NCI-H1092 treated with DMSO at 0.1 percent for 48 hours (cell line): ENCODE data around the gene EIF3D.
A peak's percentile ranks its signal among the peaks of the same experiment; 100 is the strongest.
"Not testable (repeated sequence)": the region's sequence is repeated elsewhere in the genome, so short reads cannot be mapped to it uniquely, and the experiment has no call there.

Experiments
- DNase-seq: peaks from one replicate; lab custom pipeline; 2025; lab: John Stamatoyannopoulos, UW

Gene EIF3D

DNA sequence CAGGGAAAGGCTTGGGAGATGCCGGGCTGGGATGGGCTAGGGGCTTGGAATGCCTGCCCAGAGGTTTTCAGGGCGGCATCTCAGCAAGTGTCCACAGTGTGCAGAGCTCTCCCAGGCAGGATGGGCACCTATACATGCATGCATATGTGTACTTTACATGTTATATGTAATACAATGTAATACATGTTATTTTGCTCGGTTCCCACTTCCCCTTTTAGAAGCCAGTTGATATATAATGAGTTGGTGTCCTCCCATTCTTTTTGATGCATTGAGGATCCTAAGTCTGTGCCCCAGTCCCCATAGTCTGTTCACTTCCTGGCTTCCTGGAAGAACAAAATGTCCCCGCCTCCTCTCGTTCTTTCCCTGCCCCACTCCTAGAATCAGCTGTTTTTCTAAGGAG is 20.1 kb upstream of the EIF3D start:
- DNase-seq: no peak

DNA sequence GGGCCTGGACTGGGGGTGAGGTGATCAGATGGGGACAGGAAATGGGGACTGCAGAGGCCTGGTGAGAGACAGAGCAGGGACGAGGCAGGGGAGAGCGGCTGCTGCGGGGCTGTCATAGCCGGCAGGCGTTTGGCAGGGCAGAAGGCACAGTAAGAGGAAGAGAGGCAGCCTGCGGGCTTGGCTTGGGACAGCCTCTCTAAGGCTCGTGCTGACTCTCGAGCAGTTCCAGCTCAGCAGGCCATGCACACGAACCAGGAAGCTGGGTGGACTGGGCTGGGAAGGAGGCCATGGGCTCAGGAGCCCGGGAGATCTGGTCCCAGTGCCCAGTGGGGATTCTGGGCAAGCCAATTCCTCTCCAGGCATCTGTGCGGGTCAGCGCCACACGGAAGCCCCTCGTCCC is 19.6 kb upstream of the EIF3D start:
- DNase-seq: no peak

DNA sequence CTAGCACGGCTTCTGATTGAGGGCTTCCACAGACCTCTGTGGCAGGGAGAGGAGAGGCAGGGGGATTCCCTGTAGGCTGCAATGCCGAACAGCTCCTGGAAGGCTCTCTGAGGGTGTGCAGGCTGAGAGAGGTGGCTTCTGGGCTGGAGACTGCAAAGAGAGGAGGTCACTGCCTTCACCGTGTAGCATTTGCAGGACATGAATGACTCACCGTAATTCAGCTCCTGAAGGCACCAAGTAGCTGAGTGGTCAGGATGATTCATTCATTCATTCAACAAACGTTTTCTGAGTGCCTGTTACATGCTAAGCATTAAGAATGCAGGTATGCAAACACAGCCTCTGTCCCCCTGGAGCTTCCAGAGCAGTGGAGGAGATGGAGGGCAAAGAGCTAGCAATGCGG is 18.0 kb upstream of the EIF3D start:
- no peak for DNase-seq

DNA sequence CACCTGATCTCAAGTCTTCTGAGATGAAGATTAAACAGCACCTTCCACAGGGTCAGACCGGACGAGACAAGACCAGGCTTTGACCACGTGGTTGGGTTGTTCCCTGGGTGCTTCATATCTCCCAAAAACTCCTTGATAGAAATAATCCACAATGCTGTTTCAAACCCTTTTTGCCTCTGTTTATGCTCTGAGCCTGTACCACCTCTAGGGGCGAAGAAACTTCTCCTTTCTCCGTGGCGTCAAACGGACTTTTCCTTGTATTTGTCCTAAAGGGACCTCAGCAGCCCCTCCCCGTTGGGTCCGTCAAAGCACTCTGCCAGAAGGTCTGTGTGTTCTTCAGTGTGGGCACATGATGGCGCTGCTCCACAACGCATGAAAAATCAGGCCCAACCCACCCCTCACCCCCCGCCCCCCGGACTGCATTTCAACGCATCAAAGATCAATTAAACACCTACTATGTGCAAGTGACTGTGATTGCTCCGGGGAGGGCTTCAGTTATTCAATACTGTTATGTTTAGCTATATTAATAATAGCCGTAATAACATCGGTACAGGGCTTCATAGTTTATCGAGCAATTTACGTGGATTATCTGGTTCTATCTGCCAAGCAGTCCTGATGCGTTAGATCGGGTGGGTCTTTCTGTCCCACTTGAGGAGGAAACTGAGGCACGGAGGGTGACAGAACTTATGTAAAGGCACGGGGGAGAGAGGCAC is 17.3 kb upstream of the EIF3D start:
- DNase-seq: peak; percentile 64

DNA sequence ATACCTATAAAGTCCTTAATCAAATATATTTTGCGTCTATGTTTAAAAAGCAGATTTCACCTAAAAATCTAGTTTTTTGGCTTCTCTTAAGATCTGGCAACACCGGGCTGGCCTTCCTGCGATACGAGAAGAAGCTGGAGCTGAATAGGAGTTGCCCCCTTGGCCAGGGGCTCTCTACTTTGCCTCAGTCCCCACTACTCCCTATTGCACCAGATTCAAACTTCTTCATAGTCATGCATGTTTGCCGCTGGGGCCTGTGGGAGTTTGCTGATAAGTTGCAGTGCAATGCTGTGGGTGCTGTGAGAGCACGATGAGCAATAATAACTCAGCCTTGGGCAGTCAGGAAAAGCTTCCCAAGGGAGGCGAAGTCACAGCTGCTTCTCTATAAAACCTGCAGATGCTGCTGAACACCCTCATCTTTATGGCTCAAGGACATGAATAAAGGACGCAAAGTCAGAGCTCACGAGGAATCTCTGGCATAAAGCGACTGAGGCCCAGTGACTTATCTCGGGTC is 15.2 kb upstream of the EIF3D start:
- no peak for DNase-seq

DNA sequence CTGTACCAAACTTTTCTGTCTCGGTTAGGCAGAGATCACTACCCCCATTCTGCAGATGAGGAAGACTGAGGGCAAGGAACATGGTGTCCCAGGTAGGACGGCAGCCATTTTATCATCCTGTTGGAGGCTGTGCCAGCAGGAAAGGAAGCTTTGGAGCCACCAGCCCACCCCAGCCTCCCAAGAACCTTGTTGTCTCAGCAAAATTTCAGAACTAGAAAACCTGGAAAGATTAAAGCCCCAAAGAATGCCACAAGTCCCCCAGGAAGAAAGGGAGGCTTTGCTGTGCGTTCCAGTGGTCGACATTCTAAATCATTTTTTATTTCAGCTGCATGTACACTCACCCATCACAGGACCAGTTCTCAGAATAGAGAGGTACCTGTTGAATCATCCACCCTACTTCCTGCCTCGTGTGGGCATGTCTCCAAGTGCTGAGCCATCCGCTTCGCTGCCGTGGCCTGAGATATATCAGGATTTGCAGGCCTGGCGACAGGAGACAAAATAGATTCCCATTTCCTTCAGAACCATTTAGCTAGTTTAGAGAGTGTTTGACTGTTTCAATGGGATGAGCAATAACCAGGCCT is 13.0 kb upstream of the EIF3D start:
- DNase-seq: no peak

DNA sequence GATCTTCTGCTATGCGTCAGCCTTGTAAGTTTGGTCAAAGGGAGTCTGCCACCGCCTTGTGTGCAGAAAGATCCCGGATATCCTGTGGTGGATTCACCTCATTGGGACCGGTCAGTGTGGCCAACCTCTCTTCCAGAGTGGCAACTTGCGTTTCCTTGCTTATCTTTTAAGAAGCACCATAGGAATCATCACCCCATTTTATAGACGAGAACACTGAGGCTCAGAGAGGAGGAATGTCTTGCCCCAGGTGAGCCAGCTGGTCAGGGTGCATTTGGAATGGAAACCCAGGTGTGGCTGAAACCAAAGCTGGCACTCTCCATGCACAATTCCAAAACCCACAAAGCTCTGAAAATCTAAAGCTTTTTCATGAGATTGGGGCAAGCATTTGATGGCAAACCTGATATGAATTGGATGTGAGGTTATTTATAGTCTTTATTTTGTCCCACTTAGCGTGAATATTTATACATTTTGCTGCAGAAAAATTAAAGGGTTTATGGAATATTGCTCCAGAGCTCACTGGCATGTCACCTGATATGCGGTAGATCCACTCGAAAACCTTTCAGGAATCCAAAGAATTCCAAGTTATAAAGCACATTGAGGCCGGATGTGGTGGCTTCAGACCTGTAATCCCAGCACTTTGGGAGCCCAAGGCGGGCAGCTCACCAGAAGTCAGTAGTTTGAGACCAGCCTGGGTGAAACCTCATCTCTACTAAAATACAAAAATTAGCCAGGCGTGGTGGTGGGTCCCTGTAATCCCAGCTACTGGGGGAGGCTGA is 12.1 kb upstream of the EIF3D start:
- DNase-seq: no peak

DNA sequence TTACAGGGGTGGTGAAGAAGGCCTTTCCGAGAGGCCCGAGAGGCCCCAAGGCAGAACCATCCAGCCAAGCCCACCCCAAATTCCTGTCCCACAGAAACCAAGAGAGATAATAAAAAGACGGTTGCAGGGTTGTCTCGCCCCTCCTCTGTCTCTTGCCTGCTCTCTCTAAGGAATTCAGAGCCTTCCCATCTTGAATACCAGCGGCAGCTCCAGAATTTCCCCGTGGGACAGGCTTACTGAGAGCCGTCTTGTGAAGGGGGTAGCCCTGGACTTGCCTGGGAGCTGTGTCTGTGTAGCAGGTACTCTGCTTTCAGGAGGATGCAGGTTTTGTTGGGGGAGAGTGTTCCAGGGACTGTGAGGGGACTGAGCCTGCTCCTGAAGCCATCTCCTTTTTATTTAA is 9.6 kb upstream of the EIF3D start:
- no peak for DNase-seq

DNA sequence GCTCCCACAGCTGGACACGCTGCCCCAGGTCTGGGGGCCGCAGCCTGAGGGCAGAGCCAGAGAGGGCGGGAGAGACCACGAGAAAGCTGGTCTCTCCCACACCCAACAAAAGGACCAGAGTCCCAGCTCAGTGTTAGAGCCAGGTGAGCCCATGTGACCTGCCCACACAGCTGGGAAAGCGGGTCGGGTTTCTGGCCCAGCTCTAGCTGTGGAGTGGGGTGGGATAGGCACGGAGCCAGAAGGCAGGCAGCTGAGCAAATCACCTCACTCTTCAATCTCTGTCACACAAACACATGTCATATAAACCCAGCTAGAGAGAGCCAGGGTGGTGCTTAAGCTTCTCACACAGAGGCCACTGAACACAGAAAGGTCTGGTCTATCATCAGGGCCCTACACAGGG is 7.8 kb upstream of the EIF3D start:
- DNase-seq: peak; percentile 98

DNA sequence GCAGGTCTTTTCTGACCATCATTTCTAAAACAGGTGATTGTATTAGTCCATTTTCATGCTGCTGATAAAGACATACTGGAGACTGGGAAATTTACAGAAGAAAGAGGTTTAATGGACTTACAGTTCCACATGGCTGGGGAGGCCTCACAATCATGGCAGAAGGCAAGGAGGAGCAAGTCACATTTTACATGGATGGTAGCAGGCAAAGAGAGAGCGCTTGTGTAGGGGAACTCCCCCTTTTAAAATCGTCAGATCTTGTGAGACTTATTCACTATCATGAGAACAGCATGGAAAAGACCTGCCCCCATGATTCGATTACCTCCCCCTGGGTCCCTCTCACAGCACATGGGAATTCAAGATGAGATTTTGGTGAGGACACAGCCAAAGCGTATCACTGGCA is 4.4 kb upstream of the EIF3D start:
- DNase-seq: not testable (repeated sequence)

DNA sequence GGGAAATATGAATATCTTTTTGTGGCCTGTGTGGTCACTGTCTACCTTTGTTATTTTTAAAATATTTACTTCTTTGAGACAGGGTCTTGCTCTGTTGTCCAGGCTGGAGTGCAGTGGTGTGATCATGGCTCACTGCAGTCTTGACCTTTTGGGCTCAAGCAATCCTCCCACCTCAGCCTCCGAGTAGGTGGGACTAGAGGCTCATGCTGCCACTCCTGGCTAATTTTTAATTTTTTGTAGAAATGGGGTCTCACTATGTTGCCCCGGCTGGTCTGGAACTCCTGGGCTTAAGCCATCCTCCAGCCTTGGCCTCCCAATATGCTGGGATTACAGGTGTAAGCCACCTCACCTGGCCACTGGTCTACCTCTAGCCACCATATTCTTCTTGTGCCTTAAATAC is 3.5 kb upstream of the EIF3D start:
- DNase-seq: no peak

DNA sequence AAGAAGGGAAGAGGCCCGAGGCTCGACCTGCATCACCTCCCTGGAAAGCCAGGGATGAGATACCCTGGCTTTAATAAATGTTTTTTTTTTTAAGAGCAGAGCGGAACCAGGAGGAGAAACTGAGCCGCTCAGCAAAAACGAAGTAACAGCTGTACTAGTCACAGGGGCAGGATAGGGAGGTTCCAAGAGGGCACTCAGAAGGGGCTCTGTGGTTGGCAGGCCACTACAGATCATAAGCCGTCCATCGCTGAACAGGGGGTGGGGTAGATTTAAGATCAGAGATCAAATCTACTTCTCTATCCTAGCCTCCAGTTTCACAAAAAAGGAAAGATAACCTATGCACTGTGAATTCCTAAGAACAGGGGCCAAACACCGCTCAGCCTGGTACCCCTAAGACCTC is 625 bp downstream of the EIF3D start:
- DNase-seq: no peak

DNA sequence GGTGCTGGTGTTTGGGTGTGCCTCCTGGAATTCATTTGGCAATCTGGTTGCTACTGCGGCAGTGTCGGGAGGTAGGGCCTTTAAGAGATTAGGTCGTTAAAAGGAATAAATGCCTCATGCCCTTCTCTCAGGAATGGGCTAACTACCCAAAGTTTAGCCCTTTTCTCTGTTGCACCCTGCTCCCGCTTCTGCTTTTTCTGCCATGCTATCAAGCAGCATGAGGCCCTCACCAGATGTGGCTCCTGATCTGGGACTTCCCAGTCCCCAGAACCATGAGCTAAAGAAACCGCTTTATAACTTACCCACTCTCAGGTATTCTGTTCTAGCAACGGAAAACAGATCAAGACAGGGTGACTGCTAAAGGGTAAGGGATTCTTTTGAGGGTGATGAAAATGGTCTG is 6.3 kb downstream of the EIF3D start:
- DNase-seq: no peak

DNA sequence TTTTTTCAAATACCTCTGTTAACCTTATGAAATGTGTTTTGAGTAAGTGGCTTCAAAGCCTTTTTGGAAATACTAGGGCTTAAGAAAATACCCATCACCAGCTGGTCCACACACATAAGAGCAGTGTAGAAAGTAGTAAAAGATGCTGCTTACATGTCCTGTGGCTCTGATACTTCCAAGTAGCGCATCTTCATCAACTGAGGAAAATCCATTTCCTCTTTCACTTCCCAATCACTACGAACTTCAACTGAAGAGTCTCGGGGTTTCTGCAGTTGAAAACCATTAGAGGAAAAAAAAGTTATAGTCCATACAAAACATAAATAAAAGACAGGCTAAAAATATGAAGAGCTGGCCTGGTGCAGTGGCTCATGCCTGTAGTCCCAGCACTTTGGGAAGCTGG is 8.5 kb downstream of the EIF3D start:
- DNase-seq: no peak

DNA sequence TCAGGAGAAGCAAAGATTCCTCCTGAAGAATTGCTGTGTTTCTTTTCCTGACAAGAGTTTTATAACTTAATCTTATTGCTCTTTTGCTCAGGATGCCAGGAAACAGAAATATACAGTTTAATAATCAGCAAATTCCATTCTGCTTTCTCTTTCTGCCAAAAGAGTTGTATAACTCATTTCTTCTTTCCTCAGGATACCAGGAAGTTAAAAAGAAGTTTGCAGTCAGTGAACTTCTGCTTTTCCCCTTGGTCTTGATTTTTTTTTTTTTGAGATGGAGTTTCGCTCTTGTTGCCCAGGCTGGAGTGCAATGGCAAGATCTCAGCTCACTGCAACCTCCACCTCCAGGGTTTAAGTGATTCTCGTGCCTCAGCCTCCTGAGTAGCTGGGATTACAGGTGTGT is 9.1 kb downstream of the EIF3D start:
- DNase-seq: not testable (repeated sequence)

DNA sequence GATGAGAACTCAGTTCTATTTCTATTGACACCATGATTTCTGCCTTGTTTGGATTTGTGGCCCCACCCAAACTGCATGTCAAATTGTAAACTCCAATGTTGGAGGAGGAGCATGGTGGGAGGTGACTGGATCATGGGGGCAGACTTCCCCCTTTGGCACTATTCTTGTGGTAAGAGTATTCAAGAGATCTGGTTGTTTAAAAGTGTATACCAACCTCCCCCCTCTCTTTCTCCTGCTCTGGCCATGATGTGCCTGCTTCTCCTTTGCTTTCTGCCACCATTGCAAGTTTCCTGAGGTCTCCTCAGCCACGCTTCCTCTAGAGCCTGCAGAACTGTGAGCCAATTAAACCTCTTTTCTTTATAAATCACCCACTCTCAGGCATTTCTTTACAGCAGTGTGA is 14.2 kb downstream of the EIF3D start:
- DNase-seq: no peak

DNA sequence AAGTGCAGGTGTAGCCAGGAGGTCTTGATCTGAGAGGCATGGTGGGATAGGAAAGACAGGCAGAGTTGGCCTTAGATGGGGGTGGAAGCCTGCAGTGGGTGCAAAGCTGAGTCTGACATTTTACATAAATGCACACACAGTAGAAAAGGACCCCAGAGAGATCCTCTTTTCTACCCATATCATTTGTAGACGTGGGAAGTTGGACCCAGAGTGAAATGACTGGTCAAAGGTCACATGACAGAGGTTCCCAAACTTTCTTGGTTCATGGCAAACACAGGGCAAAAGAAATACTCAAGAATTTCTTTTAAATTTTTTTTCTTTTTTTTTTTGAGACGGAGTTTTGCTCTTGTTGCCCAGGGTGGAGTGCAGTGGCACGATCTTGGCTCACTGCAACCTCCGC is 16.0 kb downstream of the EIF3D start:
- no peak for DNase-seq

DNA sequence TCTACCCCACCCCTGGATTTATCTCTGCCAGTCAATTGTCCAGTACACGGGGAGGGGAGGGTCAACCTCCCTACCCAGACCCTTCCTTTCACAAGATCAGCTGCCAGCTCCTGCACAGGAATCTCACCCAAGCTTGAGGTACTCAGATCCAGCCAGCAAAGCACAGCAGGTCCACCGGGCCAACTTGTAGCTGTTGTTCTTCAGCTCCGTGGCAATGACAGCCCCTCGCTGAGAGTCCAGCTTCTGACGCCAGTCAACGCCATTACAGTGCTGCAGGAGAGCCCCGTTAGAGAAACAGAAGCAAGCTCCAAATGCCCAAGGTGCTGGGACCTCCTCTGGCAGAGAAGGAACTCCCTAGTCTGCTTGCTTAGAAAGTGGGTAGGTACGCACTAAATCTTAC is 16.6 kb downstream of the EIF3D start:
- no peak for DNase-seq

DNA sequence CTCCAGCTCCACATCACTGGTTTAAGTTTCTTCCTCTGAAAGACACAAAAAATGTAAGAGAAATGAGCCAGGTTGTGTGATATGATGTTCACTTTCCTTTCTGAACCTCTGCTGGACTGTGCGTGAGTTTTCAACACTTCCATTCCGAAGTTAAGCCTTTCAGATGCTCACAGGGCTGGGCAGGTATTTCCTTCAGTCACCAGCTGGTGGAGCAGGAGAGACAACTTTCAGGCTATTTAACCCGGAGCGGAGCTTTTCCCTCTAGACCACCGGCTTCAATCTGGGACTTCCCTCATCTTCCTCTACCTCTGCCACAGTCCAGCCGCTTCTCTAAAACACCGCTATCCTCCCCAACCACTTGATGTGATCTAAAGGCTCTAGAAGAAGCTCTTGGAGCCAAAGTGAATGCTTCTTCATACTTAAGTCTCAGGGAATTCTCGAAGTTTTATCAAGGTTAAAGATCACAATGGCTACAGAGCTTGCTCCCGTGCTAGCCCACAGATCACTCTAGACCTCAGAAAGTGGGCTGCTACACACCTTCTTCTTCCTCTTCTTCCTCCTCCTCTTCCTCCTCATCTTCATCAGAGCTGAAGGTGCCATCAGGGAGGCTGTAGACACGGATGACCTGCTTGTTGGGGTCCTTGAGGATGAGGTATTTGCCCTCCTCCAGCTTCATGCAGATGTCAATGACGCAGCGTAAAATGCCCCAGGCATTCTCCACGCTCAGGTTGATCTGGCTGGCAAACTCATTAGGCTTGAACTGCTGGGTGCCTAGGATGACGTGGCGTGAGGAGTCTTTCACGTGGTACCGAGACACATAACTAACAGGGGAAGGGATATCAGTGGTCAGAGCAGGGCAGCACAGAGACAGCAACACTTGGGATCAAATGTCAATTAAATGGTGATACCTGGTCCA is 17.7 kb downstream of the EIF3D start:
- DNase-seq: peak; percentile 27

DNA sequence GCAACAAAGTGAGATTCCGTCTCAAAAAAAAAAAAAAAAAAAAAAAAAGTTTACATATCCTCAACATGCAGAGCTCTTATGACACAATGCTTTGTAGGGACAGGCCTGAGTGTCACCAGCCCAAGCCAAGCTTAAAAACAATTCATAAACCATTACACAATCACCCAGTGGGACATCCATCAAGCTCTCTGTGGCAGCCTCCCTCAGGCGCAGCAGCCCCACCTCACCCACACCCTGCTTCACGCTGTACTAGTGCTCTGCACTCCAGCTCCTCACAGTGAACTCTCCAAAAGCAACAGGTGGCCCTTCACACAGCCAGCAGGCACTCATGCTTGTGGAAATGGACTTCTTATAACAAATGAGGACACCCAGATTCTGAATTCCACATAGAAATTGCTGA is 18.6 kb downstream of the EIF3D start:
- no peak for DNase-seq

DNA sequence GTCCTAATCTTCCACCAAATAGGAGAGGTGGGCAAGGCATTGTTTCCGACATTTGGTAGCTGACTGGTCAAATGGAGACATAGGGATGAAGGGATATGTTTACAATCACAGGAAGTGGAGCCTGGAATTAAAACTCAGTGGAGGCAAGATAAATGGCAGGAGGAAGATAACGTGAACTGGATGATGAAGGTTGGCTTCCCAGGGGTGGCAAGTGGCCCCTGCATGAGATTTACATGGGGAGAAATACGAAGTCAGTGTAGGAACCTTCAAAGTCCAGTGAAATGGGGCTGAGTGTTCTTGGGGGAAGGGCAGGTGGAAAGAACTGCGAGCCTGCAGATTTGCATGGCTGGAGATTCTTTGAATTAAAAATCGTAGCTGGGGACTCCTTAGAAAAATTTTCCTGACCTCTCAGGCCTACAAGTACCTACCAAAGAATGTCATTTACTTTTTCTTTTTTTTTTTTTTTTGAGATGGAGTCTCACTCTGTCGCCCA is 21.4 kb downstream of the EIF3D start:
- DNase-seq: no peak
